ENCODE data around the gene CALHM4.

DNA sequence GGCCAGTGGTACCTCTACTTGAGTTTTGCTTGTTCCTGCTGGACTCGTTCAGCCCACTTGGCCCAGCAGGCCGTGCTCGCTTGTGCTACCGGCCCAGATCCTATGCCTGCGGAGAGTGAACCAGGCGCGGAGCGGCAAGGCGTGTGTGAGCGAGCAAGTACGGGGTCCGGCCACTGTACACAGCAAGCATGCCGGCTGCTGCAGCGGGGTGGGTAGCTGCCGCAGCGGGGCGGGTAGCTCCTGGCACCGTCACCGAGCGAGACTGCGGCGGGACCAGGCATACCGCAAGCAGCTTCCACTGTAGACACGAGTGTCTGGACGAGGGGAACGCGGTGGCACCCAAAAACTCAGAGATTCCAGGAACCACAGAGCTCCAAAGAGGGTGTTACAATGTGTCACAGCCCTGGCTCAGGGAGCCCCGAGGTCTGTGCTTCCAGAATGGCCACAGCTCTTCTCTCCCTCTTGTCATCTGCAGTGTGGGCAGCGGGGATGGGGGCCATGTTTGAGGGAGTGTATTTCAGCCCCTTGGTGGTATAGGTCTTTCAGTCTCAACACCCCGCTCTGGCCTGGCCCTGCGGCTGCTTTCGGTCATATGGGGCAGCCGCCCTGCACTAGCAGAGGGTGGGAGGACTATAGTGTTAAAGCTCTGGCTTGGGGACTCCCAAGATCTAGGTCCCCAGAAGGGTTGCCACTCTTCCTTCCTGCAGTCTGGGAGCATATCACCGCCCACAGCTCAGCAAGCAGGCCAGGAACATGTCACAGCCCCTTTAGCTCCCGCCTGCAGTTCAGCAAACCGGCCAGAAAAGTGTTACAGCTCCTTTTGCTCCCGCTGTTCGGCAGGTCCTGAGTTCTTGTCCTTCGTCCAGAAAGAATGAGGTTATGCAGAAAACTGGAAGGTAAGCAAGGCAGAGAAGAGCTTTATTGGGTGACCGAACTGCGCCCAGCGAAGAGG lies 11.6 kb downstream of the CALHM4 start:
- TF ChIP-seq, protein P1, sequence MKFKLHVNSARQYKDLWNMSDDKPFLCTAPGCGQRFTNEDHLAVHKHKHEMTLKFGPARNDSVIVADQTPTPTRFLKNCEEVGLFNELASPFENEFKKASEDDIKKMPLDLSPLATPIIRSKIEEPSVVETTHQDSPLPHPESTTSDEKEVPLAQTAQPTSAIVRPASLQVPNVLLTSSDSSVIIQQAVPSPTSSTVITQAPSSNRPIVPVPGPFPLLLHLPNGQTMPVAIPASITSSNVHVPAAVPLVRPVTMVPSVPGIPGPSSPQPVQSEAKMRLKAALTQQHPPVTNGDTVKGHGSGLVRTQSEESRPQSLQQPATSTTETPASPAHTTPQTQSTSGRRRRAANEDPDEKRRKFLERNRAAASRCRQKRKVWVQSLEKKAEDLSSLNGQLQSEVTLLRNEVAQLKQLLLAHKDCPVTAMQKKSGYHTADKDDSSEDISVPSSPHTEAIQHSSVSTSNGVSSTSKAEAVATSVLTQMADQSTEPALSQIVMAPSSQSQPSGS (IDR thresholded peaks at IDR 0.05; ENCODE audit: low read length): no peak
- TF ChIP-seq RAD21 (IDR thresholded peaks at IDR 0.05 in 1 of 2, conservative IDR thresholded peaks at IDR 0.05 in 1 of 2; ENCODE audit: low read depth in 2 of 2, low read length in 2 of 2) (no peak), HDAC2 (IDR thresholded peaks at IDR 0.05; ENCODE audit: borderline replicate concordance in 1 of 2, low read depth in 2 of 2, low read length in 2 of 2) (no peak), TAF1 (IDR thresholded peaks at IDR 0.05; ENCODE audit: low read depth, low read length) (no peak), GTF2F1 (IDR thresholded peaks at IDR 0.05; ENCODE audit: borderline replicate concordance, low read depth, low read length) (no peak), JUN (IDR thresholded peaks at IDR 0.05; ENCODE audit: low read depth, low read length) (no peak), SRF (IDR thresholded peaks at IDR 0.05; ENCODE audit: low read depth, low read length) (no peak)
- TF ChIP-seq, protein P2, sequence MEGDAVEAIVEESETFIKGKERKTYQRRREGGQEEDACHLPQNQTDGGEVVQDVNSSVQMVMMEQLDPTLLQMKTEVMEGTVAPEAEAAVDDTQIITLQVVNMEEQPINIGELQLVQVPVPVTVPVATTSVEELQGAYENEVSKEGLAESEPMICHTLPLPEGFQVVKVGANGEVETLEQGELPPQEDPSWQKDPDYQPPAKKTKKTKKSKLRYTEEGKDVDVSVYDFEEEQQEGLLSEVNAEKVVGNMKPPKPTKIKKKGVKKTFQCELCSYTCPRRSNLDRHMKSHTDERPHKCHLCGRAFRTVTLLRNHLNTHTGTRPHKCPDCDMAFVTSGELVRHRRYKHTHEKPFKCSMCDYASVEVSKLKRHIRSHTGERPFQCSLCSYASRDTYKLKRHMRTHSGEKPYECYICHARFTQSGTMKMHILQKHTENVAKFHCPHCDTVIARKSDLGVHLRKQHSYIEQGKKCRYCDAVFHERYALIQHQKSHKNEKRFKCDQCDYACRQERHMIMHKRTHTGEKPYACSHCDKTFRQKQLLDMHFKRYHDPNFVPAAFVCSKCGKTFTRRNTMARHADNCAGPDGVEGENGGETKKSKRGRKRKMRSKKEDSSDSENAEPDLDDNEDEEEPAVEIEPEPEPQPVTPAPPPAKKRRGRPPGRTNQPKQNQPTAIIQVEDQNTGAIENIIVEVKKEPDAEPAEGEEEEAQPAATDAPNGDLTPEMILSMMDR (IDR thresholded peaks at IDR 0.05; ENCODE audit: control extremely low read depth in 1 of 3, insufficient read depth in 1 of 3, low read depth in 1 of 3, low read length in 3 of 3): no peak
- TF ChIP-seq, protein P3, sequence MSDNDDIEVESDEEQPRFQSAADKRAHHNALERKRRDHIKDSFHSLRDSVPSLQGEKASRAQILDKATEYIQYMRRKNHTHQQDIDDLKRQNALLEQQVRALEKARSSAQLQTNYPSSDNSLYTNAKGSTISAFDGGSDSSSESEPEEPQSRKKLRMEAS (IDR thresholded peaks at IDR 0.05): no peak
